PC-3 (cell line): ENCODE results near the gene FOXD1.

Experiments
- EZH2 ChIP-seq: fragments of 300-600 bp; sonication (generic); IDR thresholded peaks from one replicate; pipeline ENCODE4 v1.6.1; 2017; ENCODE audit warnings: antibody characterized with exemption, mild to moderate bottlenecking, low read length; ENCODE audit not compliant: unreplicated experiment
- TF ChIP-seq, protein P1 (sequence below): fragments of 300-600 bp; sonication (generic); conservative IDR thresholded peaks from 2 replicates; pipeline ENCODE4 v1.5.1; 2017; ENCODE audit warnings: antibody characterized with exemption, low read depth, mild to moderate bottlenecking, low read length

DNA sequence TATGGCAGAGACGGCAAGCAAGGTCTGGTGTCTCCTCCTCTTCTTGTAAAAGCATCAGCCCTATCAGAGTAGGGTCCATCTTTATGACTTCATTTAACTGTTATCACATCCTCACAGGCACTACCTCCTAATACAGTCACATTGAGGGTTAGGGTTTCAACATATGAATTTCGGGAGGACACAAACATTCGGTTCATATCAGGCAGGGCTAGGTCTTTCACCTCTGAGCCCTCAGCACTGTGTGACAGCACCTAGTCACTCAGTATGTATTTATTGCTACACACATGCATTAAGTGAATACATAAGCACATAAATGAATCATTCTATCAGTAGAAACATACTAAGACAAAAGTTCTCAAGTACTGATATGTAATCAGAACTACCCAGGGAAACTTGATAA, 40.2 kb upstream of the FOXD1 start:
- TF ChIP-seq, protein P1, sequence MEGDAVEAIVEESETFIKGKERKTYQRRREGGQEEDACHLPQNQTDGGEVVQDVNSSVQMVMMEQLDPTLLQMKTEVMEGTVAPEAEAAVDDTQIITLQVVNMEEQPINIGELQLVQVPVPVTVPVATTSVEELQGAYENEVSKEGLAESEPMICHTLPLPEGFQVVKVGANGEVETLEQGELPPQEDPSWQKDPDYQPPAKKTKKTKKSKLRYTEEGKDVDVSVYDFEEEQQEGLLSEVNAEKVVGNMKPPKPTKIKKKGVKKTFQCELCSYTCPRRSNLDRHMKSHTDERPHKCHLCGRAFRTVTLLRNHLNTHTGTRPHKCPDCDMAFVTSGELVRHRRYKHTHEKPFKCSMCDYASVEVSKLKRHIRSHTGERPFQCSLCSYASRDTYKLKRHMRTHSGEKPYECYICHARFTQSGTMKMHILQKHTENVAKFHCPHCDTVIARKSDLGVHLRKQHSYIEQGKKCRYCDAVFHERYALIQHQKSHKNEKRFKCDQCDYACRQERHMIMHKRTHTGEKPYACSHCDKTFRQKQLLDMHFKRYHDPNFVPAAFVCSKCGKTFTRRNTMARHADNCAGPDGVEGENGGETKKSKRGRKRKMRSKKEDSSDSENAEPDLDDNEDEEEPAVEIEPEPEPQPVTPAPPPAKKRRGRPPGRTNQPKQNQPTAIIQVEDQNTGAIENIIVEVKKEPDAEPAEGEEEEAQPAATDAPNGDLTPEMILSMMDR = no peak
- no peak for TF ChIP-seq EZH2
